Stimulated activated CD4-positive, alpha-beta T cell treated with anti-CD3 and anti-CD28 coated beads, TNF-alpha, amount 100 ng/mL, for 48 hours (primary cell): ENCODE results near the gene STS.

Experiments
- DNase-seq, 3 donors: peaks; one replicate each; pipeline ENCODE4 v3.0.0-alpha.2; 2020; ENCODE audit warnings: low read depth in 3 of 3

The STS gene

GRCh38 chrX:7179446-7179845, 31.9 kb downstream of the STS start:
- DNase-seq = no peak

- DNase-seq = no peak
Observed at GRCh38 chrX:7184816-7185215, 37.3 kb downstream of the STS start.

GRCh38 chrX:7188672-7189071, 41.2 kb downstream of the STS start:
- no peak for DNase-seq

- DNase-seq = no peak
Observed at GRCh38 chrX:7190157-7190556, 42.6 kb downstream of the STS start.

- DNase-seq = no peak
Observed at GRCh38 chrX:7191681-7192110, 44.2 kb downstream of the STS start.

- no peak for DNase-seq
Observed at GRCh38 chrX:7192871-7193270, 45.4 kb downstream of the STS start.

- DNase-seq = no peak
Observed at GRCh38 chrX:7194606-7195005, 47.1 kb downstream of the STS start.
